CD4-positive, alpha-beta T cell (primary cell): Measurements from ENCODE around the gene HIVEP3. TPM values are rescaled to one million over a fixed set of nuclear protein-coding genes. Genes with fewer than 3 reads are reported as not detected.

Experiments used
- ATAC-seq: fragments of 200-7000 bp; cut with Tn5 transposase; one replicate; pipeline ENCODE4 v1.10.0; 2022; ENCODE audit warnings: mild to moderate bottlenecking; ENCODE audit not compliant: poor library complexity
- CTCF ChIA-PET: fragments of 350-600 bp; sonication (Branson Sonifier 250); formaldehyde crosslinking; loops from one replicate; lab custom pipeline; 2021; ENCODE audit warnings: antibody characterized with exemption, inconsistent platforms; lab: Charles Lee
- POLR2A ChIA-PET: fragments of 350-600 bp; sonication (Branson Sonifier 250); formaldehyde crosslinking; loops from one replicate; lab custom pipeline; 2021; ENCODE audit warnings: antibody characterized with exemption, inconsistent platforms; lab: Charles Lee
- DNase-seq, 14 experiments: peaks; one replicate each; pipeline ENCODE4 v3.0.0-alpha.2; 2013 to 2020; ENCODE audit warnings: mixed read lengths in 2 of 14
- H3K27ac ChIP-seq, 2 donors: one replicate each; pipeline versions ENCODE4 v1.5.1 to v1.7.0; 2013; ENCODE audit warnings: low read length in 2 of 2, low read depth in 1 of 2, mild to moderate bottlenecking in 1 of 2
- H3K27me3 ChIP-seq, 2 experiments: 1 replicate in 1 of 2; 2 replicates in 1 of 2; pipeline versions ENCODE4 v1.6.1 to v1.7.0; 2013; ENCODE audit warnings: low read length in 2 of 2, control low read depth in 1 of 2, mild to moderate bottlenecking in 1 of 2, moderate library complexity in 1 of 2; ENCODE audit not compliant: insufficient read depth in 2 of 2, control insufficient read depth in 1 of 2
- H3K36me3 ChIP-seq: one replicate; pipeline ENCODE4 v1.6.1; 2013; ENCODE audit warnings: low read length, control low read depth; ENCODE audit not compliant: insufficient read depth
- H3K4me1 ChIP-seq: one replicate; pipeline ENCODE4 v1.6.1; 2013; ENCODE audit warnings: low read length, control low read depth; ENCODE audit not compliant: insufficient read depth
- H3K4me3 ChIP-seq: one replicate; pipeline ENCODE4 v1.5.1; 2013; ENCODE audit warnings: mild to moderate bottlenecking, low read length, moderate library complexity
- H3K9me3 ChIP-seq, 2 experiments: 1 replicate in 1 of 2; 2 replicates in 1 of 2; pipeline versions ENCODE4 v1.6.1 to v1.7.0; 2013; ENCODE audit warnings: low read length in 2 of 2, mild to moderate bottlenecking in 2 of 2, control low read depth in 1 of 2, moderate library complexity in 1 of 2; ENCODE audit not compliant: control insufficient read depth in 1 of 2, insufficient read depth in 1 of 2
- H3K27ac Mint-ChIP-seq: one replicate; pipeline ENCODE4 v1.8.0; 2020; ENCODE audit warnings: mixed read lengths
- H3K27me3 Mint-ChIP-seq: one replicate; pipeline ENCODE4 v1.8.0; 2021; ENCODE audit warnings: mixed read lengths
- H3K36me3 Mint-ChIP-seq: one replicate; pipeline ENCODE4 v1.8.0; 2021; ENCODE audit warnings: low read depth, mixed read lengths
- H3K4me1 Mint-ChIP-seq: one replicate; pipeline ENCODE4 v1.8.0; 2021; ENCODE audit warnings: low read depth, mixed read lengths
- H3K4me3 Mint-ChIP-seq: one replicate; pipeline ENCODE4 v1.8.0; 2020; ENCODE audit warnings: mild to moderate bottlenecking, mixed read lengths
- H3K9me3 Mint-ChIP-seq: one replicate; pipeline ENCODE4 v1.8.0; 2020; ENCODE audit warnings: mixed read lengths
- CTCF ChIP-seq: fragments of 200-600 bp; IDR thresholded peaks from one replicate; pipeline ENCODE4 v1.8.0; 2022; ENCODE audit warnings: antibody characterized with exemption, mild to moderate bottlenecking
- intact Hi-C, 2 experiments: fragments of 100-400 bp; cut with DNase I in 1 of 2; cut with micrococcal nuclease in 1 of 2; formaldehyde crosslinking; loops; one replicate each; pipeline versions ENCODE4 v1.15.1 to v1.9.0; 2023 to 2025; cut with DNase I, micrococcal nuclease
- total RNA-seq, 174 experiments: library from RNA in 2 of 174; stranded (reverse) in 2 of 174; gene quantifications; one replicate each; pipeline ENCODE4 v1.2.3 and lab custom pipeline; 2021 to 2026

Gene HIVEP3
- total RNA-seq, 2 experiments from 2014 or later = 5.1 to 5.4 TPM

- no peak for TF ChIP-seq CTCF
- no peak overlapping the region for H3K4me3 Mint-ChIP-seq
- intact Hi-C loops = no loop called here
- H3K27ac Mint-ChIP-seq = no peak overlapping the region
- Histone ChIP-seq H3K27ac (no peak overlapping the region), H3K4me1 (no peaks in the 10 kb centered on the region), H3K27me3 (no peaks in the 10 kb centered on the region), H3K36me3 (peaks cover 5% of the 10 kb centered on the region), H3K4me3 (no peak overlapping the region), H3K9me3 (peaks cover 0 to 12% of the 10 kb centered on the region in 2 experiments)
- ATAC-seq (no peak), DNase-seq (no peak)
- H3K27me3 Mint-ChIP-seq = no peaks in the 10 kb centered on the region
- H3K9me3 Mint-ChIP-seq = no peaks in the 10 kb centered on the region
- ChIA-PET CTCF (no interaction called here), POLR2A (no interaction called here)
- no peaks in the 10 kb centered on the region for H3K4me1 Mint-ChIP-seq
- no peaks in the 10 kb centered on the region for H3K36me3 Mint-ChIP-seq
These were observed 371.4 kb downstream of the HIVEP3 start for GRCh38 chr1:41547336-41547735.

- DNase-seq (no peak), ATAC-seq (no peak)
- Histone ChIP-seq H3K9me3 (peaks cover 0 to 12% of the 10 kb centered on the region in 2 experiments), H3K27ac (no peak overlapping the region), H3K4me1 (no peaks in the 10 kb centered on the region), H3K4me3 (no peak overlapping the region), H3K27me3 (no peaks in the 10 kb centered on the region), H3K36me3 (peaks cover 5% of the 10 kb centered on the region)
- Mint-ChIP-seq H3K4me1 (no peaks in the 10 kb centered on the region), H3K4me3 (no peak overlapping the region), H3K27me3 (no peaks in the 10 kb centered on the region), H3K9me3 (no peaks in the 10 kb centered on the region), H3K36me3 (no peaks in the 10 kb centered on the region), H3K27ac (no peak overlapping the region)
- ChIA-PET POLR2A (no interaction called here), CTCF (no interaction called here)
- intact Hi-C loops = no loop called here
- TF ChIP-seq CTCF = no peak
These were observed 371.9 kb downstream of the HIVEP3 start for GRCh38 chr1:41546833-41547135.

- Histone ChIP-seq H3K36me3 (peaks cover 5% of the 10 kb centered on the region), H3K4me3 (no peak overlapping the region), H3K27ac (no peak overlapping the region), H3K27me3 (no peaks in the 10 kb centered on the region), H3K4me1 (peaks cover 4% of the 10 kb centered on the region), H3K9me3 (peaks cover 0 to 12% of the 10 kb centered on the region in 2 experiments)
- ChIA-PET POLR2A (no interaction called here), CTCF (no interaction called here)
- no peak for TF ChIP-seq CTCF
- ATAC-seq (no peak), DNase-seq (peak in 1 of 14 experiments; percentile 23)
- no peaks in the 10 kb centered on the region for H3K27me3 Mint-ChIP-seq
- intact Hi-C loops = no loop called here
- H3K9me3 Mint-ChIP-seq = no peaks in the 10 kb centered on the region
- H3K4me1 Mint-ChIP-seq = peaks cover 5% of the 10 kb centered on the region
- H3K36me3 Mint-ChIP-seq = no peaks in the 10 kb centered on the region
- no peak overlapping the region for H3K27ac Mint-ChIP-seq
- H3K4me3 Mint-ChIP-seq = no peak overlapping the region
These were observed 372.5 kb downstream of the HIVEP3 start for GRCh38 chr1:41545996-41546832.
